Articular chondrocyte of knee joint (primary cell): ENCODE measurements around the gene RAD51. TPM values are rescaled to one million over a fixed set of nuclear protein-coding genes. Genes with fewer than 3 reads are reported as not detected.

Experiments
- small RNA-seq: library from RNA; depleted of rRNA; stranded (forward); fragments of <200 nt; gene quantifications from one replicate; pipeline ENCODE3, GENCODE V24; 2012
- total RNA-seq: library from RNA; depleted of rRNA; stranded (reverse); fragments of >200 nt; gene quantifications from 2 replicates; pipeline ENCODE4 v1.2.3, GENCODE V29; 2012

Gene RAD51
- 2.4 and 4.8 TPM in 2 replicates for total RNA-seq

GRCh38 chr15:40694688-40695468, at the start of gene RAD51:
RAD51 (plus strand) TSS chr15:40695174; CDS start chr15:40698759, 3,585 bp downstream.

GRCh38 chr15:40754883-40755811, 60.2 kb downstream of the RAD51 start, which contains the start of gene RMDN3:
RMDN3 (minus strand) TSS chr15:40755254; CDS start chr15:40754783, 471 bp downstream.

GRCh38 chr15:40763801-40764628, 69.0 kb downstream of the RAD51 start, which contains the start of gene GCHFR:
GCHFR (plus strand) TSS chr15:40764068; CDS start chr15:40764181, 113 bp downstream.

GRCh38 chr15:40769274-40770146, 74.5 kb downstream of the RAD51 start, which contains the start of gene C15orf62:
C15orf62 (plus strand) TSS chr15:40769980; CDS start chr15:40770496, 516 bp downstream.

Small RNAs within 50 kb of the gene (small RNA-seq; reads per million reads assigned to genes)
- not detected for gene SUMO2P15

Other genes starting within 250 kb of the RAD51 start
- 13.3 and 15.8 TPM in 2 replicates for gene CHST14, start 224.2 kb upstream of the RAD51 start, total RNA-seq
- gene CCDC32, start 130.1 kb upstream of the RAD51 start, total RNA-seq: 27.7 and 28.1 TPM in 2 replicates
- 8.2 and 8.6 TPM in 2 replicates for gene RPUSD2, start 125.9 kb upstream of the RAD51 start, total RNA-seq
- 15.5 and 23.8 TPM in 2 replicates for gene KNL1, start 100.9 kb upstream of the RAD51 start, total RNA-seq
- gene RMDN3, start 60.1 kb downstream of the RAD51 start, total RNA-seq: 17.4 and 18.5 TPM in 2 replicates
- gene GCHFR, start 68.9 kb downstream of the RAD51 start, total RNA-seq: 5.2 and 5.5 TPM in 2 replicates
- gene C15orf62, start 74.8 kb downstream of the RAD51 start, total RNA-seq: 0.11 and 0.26 TPM in 2 replicates
- gene ZFYVE19, start 111.9 kb downstream of the RAD51 start, total RNA-seq: 14.6 and 22.3 TPM in 2 replicates
- gene DNAJC17, start 112.3 kb downstream of the RAD51 start, total RNA-seq: 23.9 and 26.1 TPM in 2 replicates
- not detected in 2 replicates for gene PPP1R14D, start 133.5 kb downstream of the RAD51 start, total RNA-seq
- gene SPINT1, start 148.9 kb downstream of the RAD51 start, total RNA-seq: 0.26 and 0.97 TPM in 2 replicates
- gene RHOV, start 179.1 kb downstream of the RAD51 start, total RNA-seq: not detected in 2 replicates
- 37.6 and 38.8 TPM in 2 replicates for gene VPS18, start 199.3 kb downstream of the RAD51 start, total RNA-seq
- 0.11 TPM in 1 of 2 replicates, not detected in the other for gene DLL4, start 234.2 kb downstream of the RAD51 start, total RNA-seq